Endothelial cell of umbilical vein (primary cell): ENCODE data around the gene ALK. TPM values are rescaled to one million over a fixed set of nuclear protein-coding genes. Genes with fewer than 3 reads are reported as not detected.

Experiments used
- BruUV-seq: library from RNA; stranded (reverse); fragments of 400-500 nt; replicated peaks from 2 replicates; lab custom pipeline; 2021; lab: Mats Ljungman, UMichigan
- CTCF ChIA-PET: fragments of 300-600, 350-600 bp; sonication (Branson Sonifier 250); formaldehyde crosslinking; loops from one replicate; lab custom pipeline; 2021; ENCODE audit warnings: antibody characterized with exemption, inconsistent platforms; lab: Charles Lee
- POLR2A ChIA-PET: fragments of 300-600, 350-600 bp; sonication (Branson Sonifier 250); formaldehyde crosslinking; loops from one replicate; lab custom pipeline; 2021; ENCODE audit warnings: antibody characterized with exemption, inconsistent platforms; lab: Charles Lee
- DNase-seq: peaks from one replicate; pipeline ENCODE4 v3.0.0-alpha.2; 2011; ENCODE audit warnings: low read depth, low spot score
- FAIRE-seq: peaks from 2 replicates; lab custom pipeline; 2011; peaks lifted over from hg19 to GRCh38; lab: Jason Lieb, UNC
- H2AFZ ChIP-seq: 2 replicates; pipeline ENCODE4 v1.6.0; 2012; ENCODE audit warnings: low read depth, low read length, control low read depth, inconsistent platforms
- H3K27ac ChIP-seq: 2 replicates; pipeline ENCODE4 v1.5.1; 2011; ENCODE audit warnings: low read depth, mild to moderate bottlenecking, control low read depth, low read length, moderate library complexity; ENCODE audit not compliant: insufficient read depth
- H3K27me3 ChIP-seq, 2 experiments: 2 replicates each; pipeline versions ENCODE4 v1.6.0 to v1.6.1; 2011; ENCODE audit warnings: low read length in 2 of 2, mixed read lengths in 1 of 2; ENCODE audit not compliant: control insufficient read depth in 2 of 2, insufficient read depth in 2 of 2
- H3K36me3 ChIP-seq, 2 experiments: 2 replicates in 1 of 2; 3 replicates in 1 of 2; pipeline ENCODE4 v1.5.1; 2011; ENCODE audit warnings: low read length in 2 of 2, mild to moderate bottlenecking in 1 of 2, moderate library complexity in 1 of 2; ENCODE audit not compliant: control insufficient read depth in 2 of 2, insufficient read depth in 2 of 2; ENCODE audit errors: extremely low read depth in 1 of 2
- H3K4me1 ChIP-seq: 3 replicates; pipeline ENCODE4 v1.5.1; 2011; ENCODE audit warnings: mild to moderate bottlenecking, low read length; ENCODE audit not compliant: control insufficient read depth, insufficient read depth; ENCODE audit errors: extremely low read depth
- H3K4me2 ChIP-seq: 2 replicates; pipeline ENCODE4 v1.6.1; 2011; ENCODE audit warnings: low read length, control low read depth, mixed read lengths; ENCODE audit not compliant: insufficient read depth
- H3K4me3 ChIP-seq, 3 experiments: fragments of 200-600 bp in 1 of 3; sonication (generic), shearing (Covaris generic) in 1 of 3; replicated peaks in 1 of 3; 2 replicates each; pipeline ENCODE4 v1.5.1; 2011 to 2016; ENCODE audit warnings: control low read depth in 3 of 3, low read length in 3 of 3, mild to moderate bottlenecking in 2 of 3, inconsistent platforms in 1 of 3, low read depth in 1 of 3, moderate library complexity in 1 of 3; ENCODE audit not compliant: insufficient read depth in 1 of 3
- H3K79me2 ChIP-seq: 2 replicates; pipeline ENCODE4 v1.6.0; 2012; ENCODE audit warnings: low read length, inconsistent platforms; ENCODE audit not compliant: control insufficient read depth, insufficient read depth
- H3K9ac ChIP-seq: replicated peaks from 2 replicates; pipeline ENCODE3; 2011; ENCODE audit warnings: low read length, control low read depth; ENCODE audit not compliant: insufficient read depth; ENCODE audit errors: extremely low read depth
- H3K9me1 ChIP-seq: replicated peaks from 3 replicates; pipeline ENCODE4 v1.6.0; 2011; ENCODE audit warnings: mild to moderate bottlenecking, low read length; ENCODE audit not compliant: control insufficient read depth, insufficient read depth; ENCODE audit errors: extremely low read depth
- H3K9me3 ChIP-seq: replicated peaks from 2 replicates; pipeline ENCODE4 v1.5.1; 2012; ENCODE audit warnings: low read length, inconsistent platforms; ENCODE audit not compliant: control insufficient read depth, insufficient read depth
- H4K20me1 ChIP-seq: replicated peaks from 2 replicates; pipeline ENCODE3; 2011; ENCODE audit warnings: mild to moderate bottlenecking, low read length; ENCODE audit not compliant: control insufficient read depth, insufficient read depth; ENCODE audit errors: extremely low read depth
- EZH2 ChIP-seq: IDR thresholded peaks from 2 replicates; pipeline ENCODE4 v1.6.1; 2012; ENCODE audit warnings: borderline replicate concordance, low read depth, mild to moderate bottlenecking, moderate library complexity, low read length, inconsistent platforms; ENCODE audit not compliant: severe bottlenecking
- FOS ChIP-seq: IDR thresholded peaks from 2 replicates; pipeline ENCODE4 v1.6.1; 2011; ENCODE audit warnings: mild to moderate bottlenecking, low read length, moderate library complexity, borderline replicate concordance; ENCODE audit not compliant: insufficient read depth
- GATA2 ChIP-seq: IDR thresholded peaks from 2 replicates; pipeline ENCODE4 v1.7.0; 2011; ENCODE audit warnings: low read depth, mild to moderate bottlenecking, moderate library complexity, mixed read lengths, low read length; ENCODE audit not compliant: insufficient read length, insufficient read depth
- JUN ChIP-seq: IDR thresholded peaks from 2 replicates; pipeline ENCODE4 v1.6.1; 2011; ENCODE audit warnings: borderline replicate concordance, low read depth; ENCODE audit not compliant: insufficient read length, insufficient read depth
- MYC ChIP-seq: IDR thresholded peaks from one replicate; pipeline ENCODE4 v1.6.1; 2011; ENCODE audit warnings: mild to moderate bottlenecking, low read depth, low read length
- POLR2A ChIP-seq: IDR thresholded peaks from 2 replicates; pipeline ENCODE4 v1.6.1; 2012; ENCODE audit warnings: low read depth, mild to moderate bottlenecking, control low read depth, low read length
- POLR2AphosphoS5 ChIP-seq: IDR thresholded peaks from 2 replicates; pipeline ENCODE4 v1.6.1; 2012; ENCODE audit warnings: low read depth, mild to moderate bottlenecking, control low read depth, low read length, moderate library complexity; ENCODE audit not compliant: insufficient read depth
- dilution Hi-C: fragments of 300-500 bp; cut with MboI; formaldehyde crosslinking; loops from one replicate; pipeline ENCODE4 v1.15.0; 2019; ENCODE audit warnings: low sequenced_read_pairs; ENCODE audit not compliant: extremely low pct_ligation_motif_present
- intact Hi-C: fragments of 100-400 bp; cut with micrococcal nuclease; formaldehyde crosslinking; loops from one replicate; pipeline ENCODE4 v1.10.0; 2022
- polyA plus RNA-seq, 4 experiments: library from polyadenylated mRNA; depleted of rRNA in 3 of 4; stranded (reverse) in 3 of 4; unstranded in 1 of 4; fragments of >200 nt; gene quantifications; 2 replicates each; pipeline versions ENCODE4 v1.2.1 to v1.2.3, GENCODE V29; 2011 to 2012; ENCODE audit warnings: missing spikeins in 1 of 4
- total RNA-seq: library from RNA; stranded (reverse); gene quantifications from 2 replicates; pipeline ENCODE4 v1.2.3, GENCODE V29; 2021
- TF ChIP-seq, protein P1 (sequence below): IDR thresholded peaks from 2 replicates; pipeline ENCODE4 v1.6.1; 2011; ENCODE audit not compliant: insufficient read depth, insufficient read length
- TF ChIP-seq, protein P2 (sequence below), 2 donors: IDR thresholded peaks; 1 replicate in 1 of 2; 2 replicates in 1 of 2; pipeline ENCODE4 v1.5.1; 2011; ENCODE audit warnings: low read length in 2 of 2, mild to moderate bottlenecking in 2 of 2, moderate library complexity in 2 of 2, control low read depth in 1 of 2, inconsistent platforms in 1 of 2, low read depth in 1 of 2; ENCODE audit not compliant: insufficient read depth in 1 of 2; ENCODE audit errors: extremely low read depth in 1 of 2

Gene ALK
- total and polyA plus RNA-seq, 2 donors (not counting 3 experiments of a cell fraction or from before 2014, with no cell fraction given): not detected

DNA sequence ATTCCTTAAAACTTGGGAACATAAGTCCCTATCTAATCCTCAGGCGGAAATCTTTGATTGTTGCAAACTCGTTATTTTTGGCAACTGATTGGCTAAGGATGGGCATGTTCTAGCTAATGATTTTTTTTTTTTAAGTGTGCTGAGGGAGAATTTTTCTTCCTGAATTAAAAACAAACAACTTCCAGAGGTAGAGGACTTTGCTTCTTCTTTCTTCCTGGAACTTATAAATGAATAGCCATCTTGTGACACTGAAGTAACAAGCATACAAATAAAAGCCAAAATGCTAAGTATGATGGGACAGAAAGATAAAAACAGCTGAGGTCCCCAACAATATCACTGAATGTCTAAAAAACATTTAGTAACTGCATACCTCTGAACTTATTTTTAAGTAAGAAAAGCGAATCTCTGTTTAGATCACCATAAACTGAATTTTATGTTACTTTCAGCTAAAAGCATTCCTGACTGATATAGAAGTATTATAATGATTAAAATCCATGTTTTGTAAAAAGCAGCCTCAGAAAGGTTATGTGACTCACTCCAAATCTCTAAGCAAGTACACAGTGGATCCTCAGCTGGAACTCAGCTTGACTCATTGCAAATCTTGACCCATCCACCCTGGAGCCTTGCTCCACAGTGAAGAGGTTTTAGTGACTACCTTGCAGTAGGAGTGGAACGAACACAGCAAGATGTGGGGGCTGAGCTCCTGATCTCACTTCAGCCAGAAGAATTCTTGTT is 461.8 kb downstream of the ALK start:
- TF ChIP-seq MYC (no peak), POLR2A (no peak), POLR2AphosphoS5 (no peak), JUN (no peak), GATA2 (no peak), EZH2 (no peak), FOS (no peak)
- TF ChIP-seq, protein P1, sequence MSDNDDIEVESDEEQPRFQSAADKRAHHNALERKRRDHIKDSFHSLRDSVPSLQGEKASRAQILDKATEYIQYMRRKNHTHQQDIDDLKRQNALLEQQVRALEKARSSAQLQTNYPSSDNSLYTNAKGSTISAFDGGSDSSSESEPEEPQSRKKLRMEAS: no peak
- TF ChIP-seq, protein P2, sequence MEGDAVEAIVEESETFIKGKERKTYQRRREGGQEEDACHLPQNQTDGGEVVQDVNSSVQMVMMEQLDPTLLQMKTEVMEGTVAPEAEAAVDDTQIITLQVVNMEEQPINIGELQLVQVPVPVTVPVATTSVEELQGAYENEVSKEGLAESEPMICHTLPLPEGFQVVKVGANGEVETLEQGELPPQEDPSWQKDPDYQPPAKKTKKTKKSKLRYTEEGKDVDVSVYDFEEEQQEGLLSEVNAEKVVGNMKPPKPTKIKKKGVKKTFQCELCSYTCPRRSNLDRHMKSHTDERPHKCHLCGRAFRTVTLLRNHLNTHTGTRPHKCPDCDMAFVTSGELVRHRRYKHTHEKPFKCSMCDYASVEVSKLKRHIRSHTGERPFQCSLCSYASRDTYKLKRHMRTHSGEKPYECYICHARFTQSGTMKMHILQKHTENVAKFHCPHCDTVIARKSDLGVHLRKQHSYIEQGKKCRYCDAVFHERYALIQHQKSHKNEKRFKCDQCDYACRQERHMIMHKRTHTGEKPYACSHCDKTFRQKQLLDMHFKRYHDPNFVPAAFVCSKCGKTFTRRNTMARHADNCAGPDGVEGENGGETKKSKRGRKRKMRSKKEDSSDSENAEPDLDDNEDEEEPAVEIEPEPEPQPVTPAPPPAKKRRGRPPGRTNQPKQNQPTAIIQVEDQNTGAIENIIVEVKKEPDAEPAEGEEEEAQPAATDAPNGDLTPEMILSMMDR (IDR thresholded peaks at IDR 0.05; ENCODE audit: extremely low read depth in 1 of 2, insufficient read depth in 1 of 2, low read depth in 1 of 2, low read length in 2 of 2): no peak
- H3K9ac ChIP-seq: no peak overlapping the region
- no peaks in the 10 kb centered on the region for H3K4me1 ChIP-seq
- no peak for FAIRE-seq
- H3K27ac ChIP-seq: no peak overlapping the region
- H3K9me3 ChIP-seq: no peaks in the 10 kb centered on the region
- no peak overlapping the region for H3K4me2 ChIP-seq
- dilution Hi-C loops: no loop called here
- no peaks in the 10 kb centered on the region for H3K36me3 ChIP-seq
- CTCF ChIA-PET: no interaction called here
- POLR2A ChIA-PET: no interaction called here
- intact Hi-C loops: no loop called here
- H3K4me3 ChIP-seq: no peak overlapping the region
- H3K9me1 ChIP-seq: no peaks in the 10 kb centered on the region
- H3K27me3 ChIP-seq: no peaks in the 10 kb centered on the region
- no peak for DNase-seq
- no peaks in the 10 kb centered on the region for H3K79me2 ChIP-seq
- no TSS peak for BruUV-seq
- no peaks in the 10 kb centered on the region for H4K20me1 ChIP-seq
- H2AFZ ChIP-seq: no peak overlapping the region
